Activated naive CD4-positive, alpha-beta T cell treated with anti-CD3 and anti-CD28 coated beads for 36 hours (primary cell): Measurements from ENCODE around the gene EDNRA. TPM values are rescaled to one million over a fixed set of nuclear protein-coding genes. Genes with fewer than 3 reads are reported as not detected.

Source experiments
- total RNA-seq, 2 experiments: library from RNA; stranded (reverse); gene quantifications; one replicate each; pipeline ENCODE4 v1.2.3, GENCODE V29; 2021

Gene EDNRA
- total RNA-seq, 2 experiments from 2014 or later = not detected

Other genes with a start within 250 kb of the EDNRA start
- gene TMEM184C, start 136.3 kb downstream of the EDNRA start, total RNA-seq = 10 to 100 TPM; 11.5 to 12.5 TPM
- gene PRMT9, start 203.1 kb downstream of the EDNRA start, total RNA-seq = 1 to 10 TPM; 7.3 to 8.2 TPM